OCI-LY3 (cell line): ENCODE data around the gene TMEM127.

Experiments
- CTCF ChIP-seq: fragments of 200-600, 300-600 bp; sonication (generic); IDR thresholded peaks from 2 replicates; pipeline ENCODE4 v1.5.1; 2014; ENCODE audit warnings: antibody characterized with exemption, low read length, low read depth
- EZH2phosphoT487 ChIP-seq: fragments of 200-600 bp; shearing (Covaris generic); IDR thresholded peaks from 2 replicates; pipeline ENCODE4 v1.6.1; 2018; ENCODE audit warnings: antibody characterized with exemption, mixed run types, low read depth

DNA sequence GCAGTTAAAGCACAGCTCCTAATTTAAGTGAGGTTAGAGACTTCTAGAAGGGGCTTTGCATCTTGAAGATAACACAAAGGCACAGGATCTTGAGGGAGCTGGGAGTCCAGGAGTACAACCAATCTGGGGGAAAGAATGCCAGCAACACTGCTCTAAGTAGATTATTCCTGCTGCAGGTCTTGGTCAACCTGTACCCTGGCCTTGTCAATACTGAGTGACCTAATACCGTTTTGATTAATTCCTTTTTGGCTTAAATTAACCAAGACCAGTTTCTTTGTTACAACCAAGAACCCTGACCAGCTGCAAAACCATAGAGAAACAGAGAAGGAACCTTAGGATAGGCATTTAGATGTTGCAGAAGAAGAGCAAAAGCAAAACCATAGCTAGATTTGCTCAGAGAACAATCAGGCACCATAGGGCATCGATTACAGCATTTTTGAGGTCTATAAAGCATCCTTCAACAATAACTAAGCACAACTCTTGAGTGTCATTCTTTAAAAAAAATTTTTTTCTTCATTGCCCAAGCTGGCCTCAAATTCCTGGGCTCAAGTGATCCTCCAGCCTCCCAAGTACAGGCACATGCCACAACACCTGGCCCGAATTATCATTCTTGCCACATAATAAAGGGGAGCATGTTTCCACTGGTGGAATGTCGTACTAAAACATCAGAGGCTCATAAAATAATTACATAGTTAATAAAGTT is 63.5 kb downstream of the TMEM127 start:
- TF ChIP-seq CTCF (no peak), EZH2phosphoT487 (no peak)
